ENCODE results near the gene ATP5MC2.
"Not testable (repeated sequence)": the region's sequence is repeated elsewhere in the genome, so short reads cannot be mapped to it uniquely, and the experiment has no call there.

The ATP5MC2 gene

GRCh38 chr12:53643232-53643979 lies 32.5 kb downstream of the ATP5MC2 start:
- Histone ChIP-seq H3K9me2 (replicated peaks; ENCODE audit: insufficient read depth, low read length) (no peaks in the 10 kb centered on the region), H3K9ac (ENCODE audit: low read length) (no peak overlapping the region), H4K20me1 (ENCODE audit: low read depth, low read length) (no peaks in the 10 kb centered on the region), H3K4me3 (ENCODE audit: insufficient read depth, low read length, poor library complexity, severe bottlenecking) (no peak overlapping the region), H3K4me2 (ENCODE audit: low read depth, low read length, poor library complexity, severe bottlenecking) (no peak overlapping the region), H3K36me3 (ENCODE audit: low read length) (no peaks in the 10 kb centered on the region), H3K27ac (ENCODE audit: low read depth, low read length) (no peak overlapping the region), H2AFZ (ENCODE audit: low read depth, low read length, severe bottlenecking) (no peak overlapping the region), H3F3A (ENCODE audit: insufficient read depth) (no peaks in the 10 kb centered on the region), H3K79me2 (ENCODE audit: insufficient read depth, low read length) (no peaks in the 10 kb centered on the region), H3K27me3 (ENCODE audit: low read length) (no peaks in the 10 kb centered on the region), H3K9me3 (ENCODE audit: insufficient read depth, low read length) (no peaks in the 10 kb centered on the region)
- TF ChIP-seq, protein P1, sequence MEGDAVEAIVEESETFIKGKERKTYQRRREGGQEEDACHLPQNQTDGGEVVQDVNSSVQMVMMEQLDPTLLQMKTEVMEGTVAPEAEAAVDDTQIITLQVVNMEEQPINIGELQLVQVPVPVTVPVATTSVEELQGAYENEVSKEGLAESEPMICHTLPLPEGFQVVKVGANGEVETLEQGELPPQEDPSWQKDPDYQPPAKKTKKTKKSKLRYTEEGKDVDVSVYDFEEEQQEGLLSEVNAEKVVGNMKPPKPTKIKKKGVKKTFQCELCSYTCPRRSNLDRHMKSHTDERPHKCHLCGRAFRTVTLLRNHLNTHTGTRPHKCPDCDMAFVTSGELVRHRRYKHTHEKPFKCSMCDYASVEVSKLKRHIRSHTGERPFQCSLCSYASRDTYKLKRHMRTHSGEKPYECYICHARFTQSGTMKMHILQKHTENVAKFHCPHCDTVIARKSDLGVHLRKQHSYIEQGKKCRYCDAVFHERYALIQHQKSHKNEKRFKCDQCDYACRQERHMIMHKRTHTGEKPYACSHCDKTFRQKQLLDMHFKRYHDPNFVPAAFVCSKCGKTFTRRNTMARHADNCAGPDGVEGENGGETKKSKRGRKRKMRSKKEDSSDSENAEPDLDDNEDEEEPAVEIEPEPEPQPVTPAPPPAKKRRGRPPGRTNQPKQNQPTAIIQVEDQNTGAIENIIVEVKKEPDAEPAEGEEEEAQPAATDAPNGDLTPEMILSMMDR (IDR thresholded peaks at IDR 0.05; ENCODE audit: insufficient read depth, low read length, poor library complexity, severe bottlenecking), result no peak
- no peak for TF ChIP-seq EZH2phosphoT487 (conservative IDR thresholded peaks at IDR 0.05; ENCODE audit: low read length)

- H3K9me2 ChIP-seq (replicated peaks; ENCODE audit: insufficient read depth, low read length), result no peaks in the 10 kb centered on the region
- no peaks in the 10 kb centered on the region for H3K9me3 ChIP-seq (ENCODE audit: insufficient read depth, low read length)
- no peaks in the 10 kb centered on the region for H3K79me2 ChIP-seq (ENCODE audit: insufficient read depth, low read length)
- H3K4me2 ChIP-seq (ENCODE audit: low read depth, low read length, poor library complexity, severe bottlenecking), result no peak overlapping the region
- no peak overlapping the region for H3K27ac ChIP-seq (ENCODE audit: low read depth, low read length)
- no peaks in the 10 kb centered on the region for H3F3A ChIP-seq (ENCODE audit: insufficient read depth)
- TF ChIP-seq, protein P1 (IDR thresholded peaks at IDR 0.05; ENCODE audit: insufficient read depth, low read length, poor library complexity, severe bottlenecking), result no peak
- TF ChIP-seq EZH2phosphoT487 (conservative IDR thresholded peaks at IDR 0.05; ENCODE audit: low read length), result no peak
- H4K20me1 ChIP-seq (ENCODE audit: low read depth, low read length), result no peaks in the 10 kb centered on the region
- no peak overlapping the region for H3K9ac ChIP-seq (ENCODE audit: low read length)
- no peak overlapping the region for H2AFZ ChIP-seq (ENCODE audit: low read depth, low read length, severe bottlenecking)
- no peak overlapping the region for H3K4me3 ChIP-seq (ENCODE audit: insufficient read depth, low read length, poor library complexity, severe bottlenecking)
- H3K36me3 ChIP-seq (ENCODE audit: low read length), result no peaks in the 10 kb centered on the region
- H3K27me3 ChIP-seq (ENCODE audit: low read length), result no peaks in the 10 kb centered on the region
Observed at GRCh38 chr12:53638057-53638456, 37.8 kb downstream of the ATP5MC2 start.

GRCh38 chr12:53636641-53637040 lies 39.2 kb downstream of the ATP5MC2 start:
- no peaks in the 10 kb centered on the region for H3K27me3 ChIP-seq (ENCODE audit: low read length)
- H3F3A ChIP-seq (ENCODE audit: insufficient read depth), result no peaks in the 10 kb centered on the region
- H3K79me2 ChIP-seq (ENCODE audit: insufficient read depth, low read length), result no peaks in the 10 kb centered on the region
- H3K4me2 ChIP-seq (ENCODE audit: low read depth, low read length, poor library complexity, severe bottlenecking), result no peak overlapping the region
- no peak overlapping the region for H2AFZ ChIP-seq (ENCODE audit: low read depth, low read length, severe bottlenecking)
- no peak overlapping the region for H3K9ac ChIP-seq (ENCODE audit: low read length)
- no peak overlapping the region for H3K27ac ChIP-seq (ENCODE audit: low read depth, low read length)
- H3K9me2 ChIP-seq (replicated peaks; ENCODE audit: insufficient read depth, low read length), result no peaks in the 10 kb centered on the region
- TF ChIP-seq EZH2phosphoT487 (conservative IDR thresholded peaks at IDR 0.05; ENCODE audit: low read length), result no peak
- TF ChIP-seq, protein P1 (IDR thresholded peaks at IDR 0.05; ENCODE audit: insufficient read depth, low read length, poor library complexity, severe bottlenecking), result no peak
- H3K4me3 ChIP-seq (ENCODE audit: insufficient read depth, low read length, poor library complexity, severe bottlenecking), result no peak overlapping the region
- no peaks in the 10 kb centered on the region for H3K36me3 ChIP-seq (ENCODE audit: low read length)
- H3K9me3 ChIP-seq (ENCODE audit: insufficient read depth, low read length), result no peaks in the 10 kb centered on the region
- no peaks in the 10 kb centered on the region for H4K20me1 ChIP-seq (ENCODE audit: low read depth, low read length)

- not testable (repeated sequence) for H3K9ac ChIP-seq (ENCODE audit: low read length); H3K27ac ChIP-seq (ENCODE audit: low read depth, low read length); H3K9me2 ChIP-seq (replicated peaks; ENCODE audit: insufficient read depth, low read length); H4K20me1 ChIP-seq (ENCODE audit: low read depth, low read length); H3K9me3 ChIP-seq (ENCODE audit: insufficient read depth, low read length); H3F3A ChIP-seq (ENCODE audit: insufficient read depth); H3K36me3 ChIP-seq (ENCODE audit: low read length); H3K79me2 ChIP-seq (ENCODE audit: insufficient read depth, low read length); H3K4me3 ChIP-seq (ENCODE audit: insufficient read depth, low read length, poor library complexity, severe bottlenecking); H3K27me3 ChIP-seq (ENCODE audit: low read length); H2AFZ ChIP-seq (ENCODE audit: low read depth, low read length, severe bottlenecking); H3K4me2 ChIP-seq (ENCODE audit: low read depth, low read length, poor library complexity, severe bottlenecking)
Observed at GRCh38 chr12:53635708-53636107, 40.2 kb downstream of the ATP5MC2 start.

Measured in SU-DHL-6 (cell line).